CD4-positive, alpha-beta T cell treated with Interleukin-15 for 4 hours (primary cell): Measurements from ENCODE around the gene PARP16.
"Not testable (repeated sequence)": the region's sequence is repeated elsewhere in the genome, so short reads cannot be mapped to it uniquely, and the experiment has no call there.

Experiments used
- DNase-seq: peaks from one replicate; pipeline ENCODE4 v3.0.0-alpha.2; 2020; ENCODE audit warnings: low spot score

Gene PARP16

GRCh38 chr15:65233696-65234095 lies 53.0 kb downstream of the PARP16 start:
- DNase-seq = no peak

GRCh38 chr15:65232520-65232919 lies 54.2 kb downstream of the PARP16 start:
- DNase-seq = no peak

GRCh38 chr15:65231306-65231705 lies 55.4 kb downstream of the PARP16 start:
- DNase-seq = no peak

GRCh38 chr15:65226901-65227300 lies 59.8 kb downstream of the PARP16 start:
- not testable (repeated sequence) for DNase-seq

GRCh38 chr15:65226221-65226620 lies 60.5 kb downstream of the PARP16 start:
- no peak for DNase-seq

- no peak for DNase-seq
Observed at GRCh38 chr15:65223996-65224395, 62.7 kb downstream of the PARP16 start.

GRCh38 chr15:65222891-65223290 lies 63.8 kb downstream of the PARP16 start:
- DNase-seq = no peak

GRCh38 chr15:65221697-65222096 lies 65.0 kb downstream of the PARP16 start:
- no peak for DNase-seq

- no peak for DNase-seq
Observed at GRCh38 chr15:65219137-65219536, 67.5 kb downstream of the PARP16 start.

GRCh38 chr15:65217526-65218482 lies 68.9 kb downstream of the PARP16 start:
- DNase-seq = no peak

GRCh38 chr15:65215496-65215895 lies 71.2 kb downstream of the PARP16 start:
- DNase-seq = no peak

- DNase-seq = no peak
Observed at GRCh38 chr15:65214010-65214409, 72.7 kb downstream of the PARP16 start.

- no peak for DNase-seq
Observed at GRCh38 chr15:65213241-65213640, 73.4 kb downstream of the PARP16 start.

GRCh38 chr15:65212097-65212496 lies 74.6 kb downstream of the PARP16 start:
- peak; percentile 16 for DNase-seq

GRCh38 chr15:65211482-65211982 lies 75.2 kb downstream of the PARP16 start:
- no peak for DNase-seq

- no peak for DNase-seq
Observed at GRCh38 chr15:65210770-65211481, 75.8 kb downstream of the PARP16 start, which contains the start of gene CILP. Gene CILP, minus strand, starts transcription at chr15:65211473. Its CDS starts 1,718 bp downstream, at chr15:65209755.

- no peak for DNase-seq
Observed at GRCh38 chr15:65209701-65210643, 76.7 kb downstream of the PARP16 start.

- no peak for DNase-seq
Observed at GRCh38 chr15:65208647-65209046, 78.0 kb downstream of the PARP16 start.
